Measurements from ENCODE around the gene PTPN3.
"Not testable (repeated sequence)": the region's sequence is repeated elsewhere in the genome, so short reads cannot be mapped to it uniquely, and the experiment has no call there.

Gene PTPN3

DNA sequence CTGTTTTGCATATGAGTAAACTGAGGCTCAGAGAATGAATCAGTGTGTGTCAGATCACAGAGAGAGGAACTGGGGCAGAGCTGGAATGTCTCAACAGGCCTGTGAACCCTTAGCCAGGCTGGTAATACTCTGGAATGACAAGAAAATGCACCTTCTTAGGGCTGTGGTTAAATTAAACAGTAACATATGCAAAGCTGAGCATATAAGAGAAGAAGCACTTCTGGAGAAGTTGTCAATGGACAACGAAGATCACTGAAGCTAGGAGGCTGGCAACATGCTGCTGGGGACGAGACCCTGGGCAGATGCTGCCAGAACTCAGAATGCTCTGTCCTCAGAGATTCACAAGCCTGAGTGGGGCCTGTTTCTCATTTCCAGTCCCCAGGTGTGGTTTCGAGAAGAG lies 112.6 kb downstream of the PTPN3 start:
- no peak for DNase-seq

DNA sequence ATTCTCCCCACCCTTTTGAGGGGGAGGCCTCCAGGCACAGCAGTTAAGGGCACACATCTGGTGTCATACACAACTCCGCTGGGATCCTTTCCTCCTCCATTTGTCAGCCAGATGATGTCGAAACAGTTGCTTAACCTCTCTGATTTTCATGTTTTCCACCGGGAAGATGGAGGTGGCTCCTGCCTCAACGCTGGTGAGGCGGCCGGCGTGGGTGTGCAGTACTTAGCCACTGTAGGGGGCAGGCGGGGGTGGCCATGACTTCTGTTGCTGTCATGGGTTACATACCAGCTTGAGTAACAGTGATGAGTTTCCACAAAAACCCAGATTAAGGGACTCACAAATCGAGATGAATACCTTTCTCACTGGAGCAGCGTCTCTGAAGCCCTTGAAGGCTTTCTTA lies 114.2 kb downstream of the PTPN3 start:
- no peak for DNase-seq

DNA sequence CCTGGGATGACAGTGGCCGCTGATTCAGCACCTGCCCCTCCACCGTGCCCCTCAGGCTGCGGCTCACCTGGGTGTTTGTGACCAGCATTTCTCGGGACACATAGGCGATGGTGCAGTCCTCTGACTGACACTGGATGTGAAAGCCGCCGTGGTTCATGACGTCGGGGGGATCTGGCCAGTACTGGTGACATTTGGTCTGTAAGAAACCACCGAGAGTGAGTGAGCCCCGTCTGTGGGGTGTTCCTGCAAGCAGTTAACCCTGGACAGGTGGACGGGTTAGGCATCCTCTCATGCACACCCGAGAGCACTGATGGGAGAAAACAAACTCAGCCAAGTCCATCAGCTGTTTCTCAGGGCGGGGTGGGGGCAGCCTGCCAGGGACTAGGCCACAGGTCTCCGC lies 114.8 kb downstream of the PTPN3 start:
- no peak for DNase-seq

DNA sequence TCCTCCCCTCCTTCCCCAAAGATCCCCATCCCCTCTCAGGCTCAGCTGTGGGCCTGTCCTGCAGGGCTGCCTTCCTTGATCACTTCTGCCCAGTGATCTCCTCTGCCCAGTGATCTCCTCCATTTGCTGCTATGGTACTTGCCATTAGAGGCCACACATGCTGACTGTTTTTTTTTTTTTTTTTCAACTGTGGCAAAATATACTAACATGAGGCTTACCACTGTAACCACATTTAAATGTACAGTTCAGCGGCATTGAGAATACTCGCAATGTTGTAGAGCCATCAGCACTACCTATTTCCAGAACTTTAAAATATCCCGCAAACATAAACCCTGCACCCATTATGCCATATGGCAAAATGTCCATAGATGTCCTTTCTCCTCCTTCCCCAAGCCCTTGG lies 115.5 kb downstream of the PTPN3 start:
- DNase-seq = no peak

DNA sequence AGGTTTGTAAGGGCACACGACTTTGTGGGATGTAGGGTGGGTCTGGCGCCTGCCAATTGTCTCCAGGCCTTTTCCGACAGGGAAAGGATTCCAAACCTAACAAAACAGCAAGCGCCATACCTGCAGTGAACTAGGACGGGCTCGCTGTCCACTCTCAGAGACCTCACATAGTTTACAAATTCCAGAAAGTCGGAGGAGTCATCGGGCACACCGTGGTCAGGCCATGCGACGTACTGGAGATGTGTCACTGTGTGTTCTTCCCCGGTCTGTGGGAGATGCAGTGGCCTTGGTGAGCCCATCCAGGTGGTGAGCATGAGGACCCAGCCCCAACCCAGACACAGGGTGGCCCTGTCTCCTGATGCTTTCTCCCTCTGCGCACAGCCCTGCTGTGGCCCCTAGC lies 115.9 kb downstream of the PTPN3 start:
- no peak for DNase-seq

DNA sequence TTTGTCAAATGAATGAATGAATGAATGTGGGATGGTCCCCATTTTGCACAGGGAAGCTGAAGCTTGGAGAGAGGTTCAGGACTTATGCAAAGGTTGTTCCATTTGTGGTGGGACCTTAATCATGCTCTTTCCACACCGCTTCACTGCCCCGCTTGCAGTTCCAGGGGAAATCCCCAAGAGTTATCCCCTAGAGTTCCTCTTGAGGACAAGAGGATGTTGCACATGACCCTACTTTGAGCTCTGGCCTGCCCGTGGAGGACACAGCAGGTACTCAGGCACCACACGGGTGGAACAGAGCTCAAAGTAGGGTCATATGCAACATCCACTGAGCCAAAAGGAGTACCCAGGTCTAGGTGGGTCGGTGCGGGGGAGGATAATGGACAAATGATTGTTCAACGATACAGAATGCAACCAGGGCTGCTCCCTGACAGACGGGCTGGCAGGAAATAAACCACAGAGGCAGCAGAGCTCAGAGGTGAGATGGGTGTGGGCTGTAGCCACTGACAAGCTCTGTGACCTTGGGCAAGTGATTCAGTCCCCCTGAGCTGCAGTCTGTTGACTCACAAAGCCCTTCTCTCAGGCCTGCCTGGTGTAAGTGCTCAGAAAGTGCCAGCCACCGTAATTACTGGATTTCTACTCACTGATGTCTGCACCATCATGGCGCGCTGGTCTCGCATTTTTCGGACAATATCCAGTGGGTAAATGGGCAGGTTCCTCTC lies 116.9 kb downstream of the PTPN3 start:
- DNase-seq = no peak

DNA sequence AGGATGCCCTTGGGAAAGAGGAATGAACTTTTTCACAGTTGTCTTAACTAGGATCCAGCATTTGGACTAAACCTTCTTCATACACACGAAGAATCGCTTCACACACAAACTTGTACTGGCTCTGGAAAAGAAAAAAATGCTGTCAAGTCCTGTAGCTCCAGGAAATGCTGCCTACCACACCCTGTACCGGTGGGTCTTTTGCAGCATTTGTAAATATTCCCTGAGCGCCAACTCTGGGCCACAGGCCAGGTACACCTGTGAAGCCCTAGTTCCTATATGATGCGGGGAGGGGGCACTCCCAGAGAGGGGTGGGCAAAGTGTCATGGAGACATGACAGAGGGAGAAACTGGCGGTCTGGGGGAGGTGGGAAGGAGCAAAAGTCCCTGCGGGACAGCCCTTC lies 118.6 kb downstream of the PTPN3 start:
- DNase-seq = no peak

DNA sequence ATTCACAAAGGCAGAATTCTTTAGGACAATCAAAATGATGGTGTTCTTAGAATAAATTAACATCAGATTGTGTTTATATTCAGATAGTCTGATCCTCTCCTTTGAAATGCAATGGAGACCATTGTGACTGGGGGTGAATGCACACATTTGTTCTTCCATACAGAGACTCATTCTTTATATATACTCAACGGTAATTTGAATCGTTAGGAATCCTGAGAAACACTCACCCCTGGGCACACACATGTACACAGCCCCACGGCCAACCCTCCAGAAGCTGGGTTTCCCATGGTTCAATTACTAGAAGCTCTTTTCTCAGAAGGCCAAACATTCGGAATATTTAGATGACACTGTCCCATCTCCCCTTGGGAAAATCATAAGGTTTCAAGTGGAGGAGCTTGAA lies 119.8 kb downstream of the PTPN3 start:
- DNase-seq = no peak

DNA sequence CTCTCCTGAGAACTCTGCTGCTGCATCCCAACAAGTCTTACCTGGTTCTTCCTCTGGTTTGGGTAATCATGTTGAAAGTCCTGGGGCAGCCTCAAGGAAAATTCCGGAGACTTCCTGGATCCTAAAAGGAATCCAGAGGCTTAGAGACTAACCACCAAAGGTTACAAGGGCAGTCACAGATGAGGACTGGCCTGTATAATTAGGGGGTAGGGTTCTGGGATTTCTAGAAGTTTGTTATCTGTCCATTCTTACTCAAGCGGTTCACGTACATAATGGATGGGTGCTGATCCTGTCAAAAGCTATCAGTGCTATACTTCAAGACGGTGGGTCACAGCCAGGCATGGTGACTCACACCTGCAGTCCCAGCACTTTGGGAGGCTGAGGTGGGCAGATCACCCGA lies 125.9 kb downstream of the PTPN3 start:
- DNase-seq = no peak

DNA sequence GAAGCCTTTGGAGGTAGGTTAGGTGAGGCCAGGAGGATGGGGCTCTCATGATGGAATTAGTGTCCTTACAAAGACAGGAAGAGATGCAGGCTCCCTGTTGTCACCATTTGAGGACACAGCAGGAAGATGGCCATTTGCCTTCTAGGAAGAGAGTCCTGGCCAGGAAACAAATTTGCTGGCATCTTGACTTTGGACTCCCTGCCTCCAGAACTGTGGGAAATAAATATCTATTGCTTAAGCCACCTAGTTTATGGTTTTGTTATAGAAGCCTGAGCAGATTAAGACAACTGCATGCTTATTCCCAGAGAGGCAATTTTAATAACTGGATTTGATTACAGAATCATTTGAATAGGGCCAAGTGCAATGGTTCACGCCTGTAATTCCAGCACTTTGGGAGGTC lies 126.7 kb downstream of the PTPN3 start:
- DNase-seq = no peak

DNA sequence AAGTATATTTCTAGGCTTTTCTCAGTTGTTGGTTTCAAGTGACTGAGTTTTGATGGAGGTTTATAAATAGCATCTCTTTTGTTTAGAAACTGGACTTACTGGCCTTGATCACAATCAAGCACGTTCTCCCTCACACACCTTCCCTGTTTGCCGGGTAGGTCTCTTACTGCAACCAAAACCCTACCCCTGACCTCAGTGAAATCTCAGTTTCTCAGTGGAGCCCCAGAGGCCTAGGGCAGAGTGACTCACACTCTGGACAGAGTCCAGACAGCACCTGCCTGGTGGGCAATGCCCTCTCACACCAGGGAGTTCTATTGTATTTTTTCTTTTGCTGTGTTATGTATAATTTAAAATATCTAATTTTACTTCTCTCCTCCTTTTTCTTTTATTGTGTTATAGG lies 128.8 kb downstream of the PTPN3 start:
- no peak for DNase-seq

DNA sequence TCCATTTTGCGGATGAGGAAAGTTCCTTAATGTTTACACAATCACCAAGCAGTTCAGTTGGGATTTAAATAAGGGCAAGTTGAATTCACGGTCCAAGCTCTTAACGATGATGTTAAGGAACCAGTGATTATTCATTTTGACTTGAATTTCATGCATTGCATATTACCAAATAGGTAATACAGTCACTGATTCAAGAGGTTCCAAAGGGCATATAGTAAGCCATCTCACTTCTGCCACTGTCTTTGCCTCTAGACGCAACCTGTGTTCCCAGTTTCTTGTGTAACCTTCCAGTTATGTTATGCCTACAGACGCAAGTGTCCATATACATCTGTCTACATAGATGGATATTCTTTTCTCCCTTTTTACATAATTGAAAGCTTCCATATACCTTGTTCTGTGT lies 137.3 kb downstream of the PTPN3 start:
- no peak for DNase-seq

DNA sequence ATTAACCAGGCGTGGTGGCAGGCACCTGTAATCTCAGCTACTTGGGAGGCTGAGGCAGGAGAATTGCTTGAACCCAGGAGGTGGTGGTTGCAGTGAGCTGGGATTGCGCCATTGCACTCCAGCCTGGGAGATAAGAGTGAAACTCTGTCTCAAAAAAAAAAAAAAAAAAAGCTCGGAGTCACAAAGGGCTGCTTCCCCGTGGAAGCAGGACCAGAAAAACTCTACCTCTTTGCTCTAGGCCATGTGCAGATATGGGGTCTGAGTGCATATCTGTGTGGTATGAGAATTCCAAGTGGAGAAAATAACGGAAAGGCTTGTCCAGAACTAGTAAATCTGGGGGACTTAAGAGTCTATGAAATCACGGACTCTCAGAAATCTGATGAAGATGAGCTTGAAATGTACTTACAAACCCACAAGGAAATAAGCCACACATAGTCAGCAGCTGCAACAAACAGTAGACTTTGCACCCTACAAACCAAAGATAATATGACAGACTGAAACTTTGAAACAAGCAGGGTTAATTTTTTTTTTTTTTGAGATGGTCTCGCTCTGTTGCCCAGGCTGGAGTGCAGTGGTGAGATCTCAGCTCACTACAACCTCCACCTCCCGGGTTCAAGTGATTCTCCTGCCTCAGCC lies 139.0 kb downstream of the PTPN3 start:
- DNase-seq = not testable (repeated sequence)

DNA sequence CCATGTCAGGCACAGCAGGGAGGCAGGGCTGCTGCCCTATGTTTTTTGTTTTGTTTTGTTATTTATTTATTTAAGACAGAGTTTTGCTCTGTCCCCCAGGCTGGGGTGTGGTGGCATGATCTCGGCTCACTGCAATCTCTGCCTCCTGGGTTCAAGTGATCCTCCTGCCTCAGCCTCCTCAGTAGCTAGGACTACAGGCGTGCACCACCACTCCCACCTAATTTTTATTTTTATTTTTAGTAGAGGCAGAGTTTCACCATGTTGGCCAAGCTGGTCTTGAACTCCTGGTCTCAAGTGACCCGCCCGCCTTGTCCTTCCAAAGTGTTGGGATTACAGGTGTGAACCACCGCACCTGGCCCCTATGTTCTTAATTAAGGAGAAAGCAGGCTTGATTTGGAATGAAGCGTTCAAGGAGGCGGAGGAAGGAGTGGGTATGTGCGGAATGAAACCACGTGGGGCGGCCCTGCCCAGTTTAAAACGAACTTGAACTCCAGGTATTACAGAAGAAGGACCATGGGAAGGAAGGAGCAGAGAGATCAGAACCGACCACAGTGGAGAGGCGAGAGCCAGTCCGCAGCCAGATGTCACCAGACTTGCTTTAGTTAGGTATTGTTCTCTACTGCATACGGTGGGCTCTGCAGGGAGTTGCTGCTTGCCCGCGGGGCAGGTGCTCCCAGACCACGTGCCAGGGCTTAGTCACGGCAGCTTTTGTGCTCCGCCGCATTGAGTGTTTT lies 142.4 kb downstream of the PTPN3 start:
- DNase-seq = no peak

DNA sequence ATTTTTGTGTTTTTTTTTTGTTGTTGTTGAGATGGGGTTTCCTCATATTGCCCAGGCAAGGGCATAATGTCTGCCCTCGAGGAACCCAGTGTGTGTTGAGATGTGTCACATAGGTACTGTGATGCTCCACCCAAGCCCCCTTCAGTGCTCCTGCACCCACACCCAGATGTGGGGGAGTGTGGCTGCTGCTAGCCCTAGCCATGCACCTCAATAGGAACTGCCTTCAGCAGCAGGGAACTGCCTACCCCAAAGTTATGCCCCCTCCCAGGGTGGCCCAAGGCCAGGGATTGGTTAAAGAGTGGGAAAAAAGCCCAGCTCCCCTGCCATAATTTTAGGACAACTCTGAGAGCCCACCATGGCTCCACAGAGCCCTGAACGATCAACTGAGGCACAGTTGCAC lies 143.9 kb downstream of the PTPN3 start:
- no peak for DNase-seq

DNA sequence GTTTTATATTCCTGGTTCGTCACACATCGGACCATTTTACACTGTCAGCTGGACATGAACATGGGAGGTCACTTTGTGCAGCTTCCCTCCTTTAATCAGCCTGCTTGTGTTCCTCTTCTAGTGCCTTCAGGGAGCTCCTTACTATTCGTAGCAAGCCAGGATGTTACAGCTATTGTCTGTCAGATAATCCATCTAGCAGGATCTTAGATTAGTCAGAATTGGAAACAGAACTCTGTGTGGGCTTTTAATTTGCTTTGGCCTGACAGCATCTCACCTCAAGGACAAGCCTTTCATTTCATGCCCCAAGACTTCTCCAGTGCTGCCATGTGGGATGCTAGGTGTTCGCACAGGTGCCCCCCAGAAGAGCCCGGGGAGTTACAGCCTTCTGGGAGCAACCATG lies 147.1 kb downstream of the PTPN3 start:
- no peak for DNase-seq

DNA sequence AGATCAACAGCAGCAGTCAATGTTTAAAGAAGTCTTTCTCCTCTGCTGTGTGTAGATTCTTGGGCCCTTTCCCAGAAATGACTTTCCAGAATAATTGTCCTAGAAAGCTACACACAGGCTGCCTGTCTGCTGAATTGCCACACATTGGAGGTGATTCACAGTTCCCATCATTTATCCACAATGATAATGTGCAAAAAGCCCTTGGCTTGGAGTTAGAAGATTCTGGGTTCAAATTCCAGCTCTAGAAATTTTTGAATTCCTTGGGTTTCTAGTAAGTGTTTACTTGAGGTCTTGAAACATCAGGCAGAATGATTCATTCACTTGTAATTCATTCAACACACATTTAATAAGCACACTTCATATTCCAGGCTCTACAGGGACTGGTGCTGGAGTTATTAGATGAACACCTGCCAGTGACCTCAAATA lies 148.7 kb downstream of the PTPN3 start:
- no peak for DNase-seq

DNA sequence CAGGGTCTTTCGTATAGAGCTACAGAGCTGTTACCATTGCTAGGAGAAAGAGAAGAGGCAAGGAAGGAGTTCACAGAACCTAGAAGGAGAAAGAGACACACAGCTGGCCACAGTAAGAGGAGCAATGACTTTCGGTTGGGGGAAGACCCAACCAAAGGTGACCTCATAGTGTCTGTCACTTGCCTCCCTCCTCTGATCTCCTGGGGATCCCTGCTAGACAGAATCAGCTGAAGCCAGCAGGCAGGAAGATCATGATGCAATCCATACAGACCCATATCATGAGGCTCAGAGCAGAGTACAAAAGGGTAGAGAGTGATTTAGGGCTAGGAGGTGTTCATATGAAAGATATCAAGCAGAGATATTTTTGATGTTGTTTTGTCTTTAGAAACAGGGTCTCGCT lies 151.2 kb downstream of the PTPN3 start:
- DNase-seq = no peak

DNA sequence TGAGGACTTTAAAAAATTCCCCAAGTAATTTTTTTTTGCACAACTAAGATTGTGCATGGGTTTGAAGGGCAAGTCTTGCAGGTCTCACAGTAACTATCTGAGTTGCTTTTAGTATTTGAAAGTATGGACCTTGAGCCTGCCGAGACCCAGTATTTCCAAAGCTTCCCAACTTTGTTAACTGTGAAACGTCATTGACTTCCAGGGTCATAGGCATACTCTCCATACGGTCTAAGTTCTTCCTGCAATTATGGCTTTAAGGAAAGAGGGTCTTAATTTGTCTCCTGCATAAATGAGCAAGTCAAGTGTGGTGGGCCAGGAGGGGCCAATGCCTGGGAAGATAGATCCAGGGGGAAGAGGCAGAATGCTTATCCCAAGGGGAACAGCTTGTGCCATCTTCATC lies 153.2 kb downstream of the PTPN3 start:
- DNase-seq = no peak

DNA sequence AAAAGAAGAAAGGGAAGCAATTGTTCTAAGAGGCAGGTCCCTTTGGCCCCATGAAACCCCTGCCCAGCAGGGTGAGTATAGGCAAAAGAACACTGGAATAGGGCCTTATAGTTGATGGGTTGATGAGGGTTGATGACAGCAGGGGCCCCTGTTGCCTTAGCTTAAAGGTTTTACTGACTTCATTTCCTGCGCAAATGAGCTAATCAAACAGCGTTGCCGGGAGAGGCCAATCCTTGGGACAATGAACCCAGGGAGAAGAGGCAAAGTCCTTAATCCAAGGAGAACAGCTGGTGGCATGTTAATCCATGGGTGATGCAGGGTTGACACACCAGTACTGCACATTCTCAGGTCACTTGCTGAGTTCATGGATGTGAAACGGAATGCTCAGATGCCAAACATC lies 155.2 kb downstream of the PTPN3 start:
- DNase-seq = no peak

DNA sequence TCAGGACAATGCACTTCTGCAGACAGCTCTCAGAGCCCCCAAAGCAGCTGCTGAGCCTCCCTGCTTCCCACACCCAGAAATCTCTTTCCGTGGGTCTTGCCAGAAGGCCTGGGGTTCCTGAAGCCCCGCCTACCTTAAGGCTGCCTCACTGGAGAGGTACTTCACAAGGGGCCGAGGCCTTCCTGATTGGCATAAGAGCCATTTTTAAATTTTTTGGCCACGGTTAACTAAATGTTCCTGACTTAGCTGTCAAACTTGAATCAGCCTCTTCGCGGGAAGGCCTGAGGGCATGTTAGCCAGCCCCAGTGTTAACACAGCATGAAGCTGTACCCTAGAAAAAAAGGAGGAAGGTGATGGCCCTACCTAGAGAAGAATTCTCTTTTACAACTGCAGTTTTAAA lies 156.5 kb downstream of the PTPN3 start:
- no peak for DNase-seq

DNA sequence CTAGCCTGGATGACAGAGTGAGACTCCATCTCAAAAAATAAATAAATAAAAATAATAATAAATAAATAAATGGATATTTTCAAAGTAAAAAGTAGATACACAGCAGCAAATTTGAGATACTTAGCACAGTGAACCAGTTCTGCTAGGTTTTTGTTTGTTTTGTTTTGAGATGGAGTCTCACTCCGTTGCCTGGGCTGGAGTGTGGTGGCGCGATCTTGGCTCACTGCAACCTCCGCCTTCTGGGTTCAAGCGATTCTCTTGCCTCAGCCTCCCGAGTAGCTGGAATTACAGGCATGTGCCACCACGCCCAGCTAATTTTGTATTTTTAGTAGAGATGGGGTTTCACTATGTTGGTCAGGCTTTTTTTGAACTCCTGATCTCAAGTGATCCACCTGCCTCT lies 157.1 kb downstream of the PTPN3 start:
- not testable (repeated sequence) for DNase-seq

DNA sequence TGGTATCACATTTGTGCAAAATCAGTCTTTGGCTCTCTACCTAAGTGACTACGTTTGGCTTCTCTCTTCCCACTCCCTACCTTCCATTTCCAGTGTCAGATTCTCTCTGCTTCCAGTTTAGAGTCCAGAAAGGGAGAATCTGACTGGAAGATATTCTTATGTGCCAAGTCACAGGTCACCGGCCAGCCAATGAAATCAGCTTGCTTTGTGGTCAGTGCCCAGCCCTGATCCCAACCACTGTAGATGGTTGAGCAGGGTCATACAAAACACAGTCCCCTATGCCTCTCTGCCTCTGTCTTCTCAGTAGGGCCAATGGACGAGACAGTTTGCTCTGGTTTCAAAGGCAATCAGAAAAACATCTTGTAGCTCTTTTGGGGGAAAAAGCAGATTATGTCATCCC lies 161.7 kb downstream of the PTPN3 start:
- DNase-seq = no peak

DNA sequence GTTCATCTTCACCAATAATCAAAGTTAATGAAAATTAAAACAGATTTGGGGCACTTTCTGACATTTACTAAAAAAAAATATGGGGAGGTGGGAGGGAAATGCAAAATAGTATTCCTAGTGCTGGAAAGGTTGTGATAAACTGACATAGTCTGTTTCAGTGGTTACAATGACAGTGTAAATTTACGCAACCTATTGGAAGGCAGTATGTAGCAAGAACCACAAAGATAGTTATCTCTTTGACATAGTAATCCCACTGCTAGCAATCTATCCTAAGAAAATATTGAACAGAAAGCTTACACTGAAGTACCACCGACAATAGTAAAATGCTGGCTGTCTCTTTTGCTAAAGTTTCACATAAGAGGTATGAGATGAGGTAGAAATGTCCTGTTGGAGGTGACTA lies 162.2 kb downstream of the PTPN3 start:
- DNase-seq = no peak
